IPS-NIHi7 (cell line): ENCODE data around the gene KIF26A.
"Not testable (repeated sequence)": the region's sequence is repeated elsewhere in the genome, so short reads cannot be mapped to it uniquely, and the experiment has no call there.

ENCODE experiments used
- DNase-seq: peaks from one replicate; pipeline ENCODE4 v3.0.0; 2012; ENCODE audit warnings: mixed read lengths; ENCODE audit errors: extremely low spot score

The KIF26A gene

GRCh38 chr14:104208331-104208730 lies 69.9 kb downstream of the KIF26A start:
- DNase-seq, result not testable (repeated sequence)

- not testable (repeated sequence) for DNase-seq
Observed at GRCh38 chr14:104209071-104209470, 70.7 kb downstream of the KIF26A start.

- DNase-seq, result no peak
Observed at GRCh38 chr14:104209985-104210816, 71.8 kb downstream of the KIF26A start.

- no peak for DNase-seq
Observed at GRCh38 chr14:104210817-104211195, 72.4 kb downstream of the KIF26A start.

GRCh38 chr14:104211215-104211614 lies 72.8 kb downstream of the KIF26A start:
- DNase-seq, result no peak

GRCh38 chr14:104211741-104212140 lies 73.4 kb downstream of the KIF26A start:
- DNase-seq, result no peak

GRCh38 chr14:104212206-104213095 lies 74.1 kb downstream of the KIF26A start:
- DNase-seq, result no peak

GRCh38 chr14:104213301-104214034 lies 75.1 kb downstream of the KIF26A start:
- no peak for DNase-seq

- no peak for DNase-seq
Observed at GRCh38 chr14:104214431-104215218, 76.2 kb downstream of the KIF26A start.

- DNase-seq, result no peak
Observed at GRCh38 chr14:104215706-104216334, 77.4 kb downstream of the KIF26A start.

- DNase-seq, result no peak
Observed at GRCh38 chr14:104216457-104216856, 78.1 kb downstream of the KIF26A start.

GRCh38 chr14:104217486-104218360 lies 79.3 kb downstream of the KIF26A start:
- no peak for DNase-seq

GRCh38 chr14:104218361-104219180 lies 80.2 kb downstream of the KIF26A start:
- DNase-seq, result no peak

GRCh38 chr14:104219731-104220214 lies 81.4 kb downstream of the KIF26A start:
- DNase-seq, result no peak

- DNase-seq, result no peak
Observed at GRCh38 chr14:104220215-104221070, 82.1 kb downstream of the KIF26A start.

- no peak for DNase-seq
Observed at GRCh38 chr14:104221071-104221625, 82.8 kb downstream of the KIF26A start.

GRCh38 chr14:104221636-104222369 lies 83.4 kb downstream of the KIF26A start:
- DNase-seq, result no peak
